ENCODE results near the gene CA12. TPM values are rescaled to one million over a fixed set of nuclear protein-coding genes. Genes with fewer than 3 reads are reported as not detected.

The CA12 gene
- total RNA-seq, 1 experiment from 2014 or later, result 19.8 TPM

- POLR2A ChIA-PET (ENCODE audit: unreplicated experiment), result interaction anchor here (0.6 to 0.7 kb wide), 2 partner anchors 16 to 66 kb away, joined by 9 read pairs; no protein-coding TSS in a partner anchor
- TF ChIP-seq EZH2phosphoT487 (IDR thresholded peaks at IDR 0.05; ENCODE audit: borderline replicate concordance, low read length) (no peak), CTCF (conservative IDR thresholded peaks at IDR 0.05; ENCODE audit: low read depth, low read length) (no peak), EZH2 (IDR thresholded peaks at IDR 0.05; ENCODE audit: low read length, unreplicated experiment) (no peak)
- Histone ChIP-seq H3K4me1 (ENCODE audit: insufficient read depth, low read length) (no peaks in the 10 kb centered on the region), H2AFZ (ENCODE audit: low read length) (peak overlapping the region; percentile 94), H3K36me3 (ENCODE audit: low read depth, low read length) (no peaks in the 10 kb centered on the region), H3K27me3 (ENCODE audit: low read length) (no peaks in the 10 kb centered on the region), H3K9me3 (ENCODE audit: low read length) (no peaks in the 10 kb centered on the region), H3K9me2 (replicated peaks; ENCODE audit: low read length) (no peaks in the 10 kb centered on the region), H3F3A (ENCODE audit: low read length, unreplicated experiment) (no peaks in the 10 kb centered on the region), H3K4me3 (ENCODE audit: low read length) (peak overlapping the region; percentile 79), H4K20me1 (ENCODE audit: low read length) (no peaks in the 10 kb centered on the region), H3K79me2 (ENCODE audit: low read length) (no peaks in the 10 kb centered on the region), H3K27ac (ENCODE audit: low read length) (0 out of 2 replicates have a peak overlapping the region, but pooled peaks have one; percentile 16), H3K9ac (ENCODE audit: low read length) (peak overlapping the region; percentile 87), H3K4me2 (ENCODE audit: low read length) (peak overlapping the region; percentile 95)
- ATAC-seq (peak; percentile 8), DNase-seq (no peak)
- intact Hi-C loops (cut with micrococcal nuclease), result loop anchor here (1.0 to 2.0 kb wide), 2 partner anchors 87 to 120 kb away; partner anchors contain the start of genes RAB8B and RPS27L
- TSS peak; percentile 85 for BruUV-seq (replicated peaks)
- CTCF ChIA-PET, result interaction anchor here (0.5 kb wide), 1 partner anchor 91 kb away, joined by 3 read pairs; no protein-coding TSS in a partner anchor
Observed at GRCh38 chr15:63276342-63277037, 105.2 kb downstream of the CA12 start.

- no peak for DNase-seq
- H3K4me2 ChIP-seq (ENCODE audit: low read length), result no peak overlapping the region
- H4K20me1 ChIP-seq (ENCODE audit: low read length), result no peaks in the 10 kb centered on the region
- intact Hi-C loops (cut with micrococcal nuclease), result no loop called here
- H3K9me3 ChIP-seq (ENCODE audit: low read length), result no peaks in the 10 kb centered on the region
- POLR2A ChIA-PET (ENCODE audit: unreplicated experiment), result no interaction called here
- no TSS peak for BruUV-seq (replicated peaks)
- no peak overlapping the region for H3K4me3 ChIP-seq (ENCODE audit: low read length)
- no peak overlapping the region for H2AFZ ChIP-seq (ENCODE audit: low read length)
- H3K36me3 ChIP-seq (ENCODE audit: low read depth, low read length), result no peaks in the 10 kb centered on the region
- TF ChIP-seq CTCF (conservative IDR thresholded peaks at IDR 0.05; ENCODE audit: low read depth, low read length), result no peak
- H3K79me2 ChIP-seq (ENCODE audit: low read length), result no peaks in the 10 kb centered on the region
- no peaks in the 10 kb centered on the region for H3K27me3 ChIP-seq (ENCODE audit: low read length)
- no peak overlapping the region for H3K27ac ChIP-seq (ENCODE audit: low read length)
- H3K9me2 ChIP-seq (replicated peaks; ENCODE audit: low read length), result no peaks in the 10 kb centered on the region
- H3F3A ChIP-seq (ENCODE audit: low read length, unreplicated experiment), result no peaks in the 10 kb centered on the region
- no peaks in the 10 kb centered on the region for H3K4me1 ChIP-seq (ENCODE audit: insufficient read depth, low read length)
- H3K9ac ChIP-seq (ENCODE audit: low read length), result no peak overlapping the region
- CTCF ChIA-PET, result no interaction called here
- ATAC-seq, result no peak
Observed at GRCh38 chr15:63274427-63274826, 107.2 kb downstream of the CA12 start.

Other genes with a start within 250 kb of the CA12 start
- gene RPS27L, start 224.4 kb downstream of the CA12 start, total RNA-seq (2014; rRNA removed), result 33.9 and 48.5 TPM in 2 replicates
- gene RAB8B, start 192.2 kb downstream of the CA12 start, total RNA-seq (2014; rRNA removed), result 6.2 and 8.5 TPM in 2 replicates
- gene APH1B, start 104.2 kb downstream of the CA12 start, total RNA-seq (2014; rRNA removed), result 2.6 and 2.8 TPM in 2 replicates
- 26.9 and 27.3 TPM in 2 replicates for gene USP3, start 122.7 kb upstream of the CA12 start, total RNA-seq (2014; rRNA removed)
- gene FBXL22, start 215.5 kb upstream of the CA12 start, total RNA-seq (2014; rRNA removed), result 0.46 and 2.0 TPM in 2 replicates

Data from PC-3 (cell line).